ENCODE measurements around the gene CDC42BPB. TPM values are rescaled to one million over a fixed set of nuclear protein-coding genes. Genes with fewer than 3 reads are reported as not detected.

The CDC42BPB gene
- total RNA-seq, 1 donor: 118 TPM

GRCh38 chr14:102932484-102933248, 124.7 kb downstream of the CDC42BPB start:
- H3K4me1 ChIP-seq (ENCODE audit: insufficient read depth, low read length): peaks cover 6% of the 10 kb centered on the region
- H4K20me1 ChIP-seq (ENCODE audit: insufficient read depth, low read length): peaks cover 25% of the 10 kb centered on the region
- no peak overlapping the region for H3K4me3 ChIP-seq (ENCODE audit: insufficient read depth, low read length)
- H3K27ac ChIP-seq (ENCODE audit: low read depth, low read length): no peak overlapping the region
- TF ChIP-seq CTCF (IDR thresholded peaks at IDR 0.05; ENCODE audit: extremely low read depth, low read depth, low read length): no peak
- H3K9me3 ChIP-seq (ENCODE audit: low read depth, low read length): no peaks in the 10 kb centered on the region
- H2AFZ ChIP-seq (ENCODE audit: low read length): no peak overlapping the region
- DNase-seq (ENCODE audit: insufficient read length, low spot score, missing footprints): peak; percentile 79
- no peak overlapping the region for H3K4me2 ChIP-seq (ENCODE audit: insufficient read depth, low read length)
- H3K27me3 ChIP-seq (ENCODE audit: insufficient read depth, low read length): peaks cover 35% of the 10 kb centered on the region
- H3K36me3 ChIP-seq (ENCODE audit: insufficient read depth, low read length): peaks cover 11% of the 10 kb centered on the region
- H3K79me2 ChIP-seq (ENCODE audit: insufficient read depth, low read length): no peaks in the 10 kb centered on the region

GRCh38 chr14:102931580-102932285, 125.6 kb downstream of the CDC42BPB start:
- Histone ChIP-seq H3K9me3 (ENCODE audit: low read depth, low read length) (no peaks in the 10 kb centered on the region), H3K27me3 (ENCODE audit: insufficient read depth, low read length) (peaks cover 43% of the 10 kb centered on the region), H3K27ac (ENCODE audit: low read depth, low read length) (no peak overlapping the region), H3K36me3 (ENCODE audit: insufficient read depth, low read length) (peaks cover 3% of the 10 kb centered on the region), H4K20me1 (ENCODE audit: insufficient read depth, low read length) (peaks cover 25% of the 10 kb centered on the region), H3K79me2 (ENCODE audit: insufficient read depth, low read length) (no peaks in the 10 kb centered on the region), H2AFZ (ENCODE audit: low read length) (no peak overlapping the region), H3K4me3 (ENCODE audit: insufficient read depth, low read length) (no peak overlapping the region), H3K4me2 (ENCODE audit: insufficient read depth, low read length) (no peak overlapping the region), H3K4me1 (ENCODE audit: insufficient read depth, low read length) (peaks cover 6% of the 10 kb centered on the region)
- no peak for TF ChIP-seq CTCF (IDR thresholded peaks at IDR 0.05; ENCODE audit: extremely low read depth, low read depth, low read length)
- DNase-seq (ENCODE audit: insufficient read length, low spot score, missing footprints): peak; percentile 87

GRCh38 chr14:102930753-102931579, 126.4 kb downstream of the CDC42BPB start:
- peak; percentile 91 for DNase-seq (ENCODE audit: insufficient read length, low spot score, missing footprints)
- no peak for TF ChIP-seq CTCF (IDR thresholded peaks at IDR 0.05; ENCODE audit: extremely low read depth, low read depth, low read length)
- no peaks in the 10 kb centered on the region for H3K9me3 ChIP-seq (ENCODE audit: low read depth, low read length)
- H3K4me2 ChIP-seq (ENCODE audit: insufficient read depth, low read length): no peak overlapping the region
- no peak overlapping the region for H2AFZ ChIP-seq (ENCODE audit: low read length)
- no peak overlapping the region for H3K4me3 ChIP-seq (ENCODE audit: insufficient read depth, low read length)
- H3K27me3 ChIP-seq (ENCODE audit: insufficient read depth, low read length): peaks cover 48% of the 10 kb centered on the region
- peaks cover 25% of the 10 kb centered on the region for H4K20me1 ChIP-seq (ENCODE audit: insufficient read depth, low read length)
- peaks cover 6% of the 10 kb centered on the region for H3K4me1 ChIP-seq (ENCODE audit: insufficient read depth, low read length)
- H3K79me2 ChIP-seq (ENCODE audit: insufficient read depth, low read length): no peaks in the 10 kb centered on the region
- H3K36me3 ChIP-seq (ENCODE audit: insufficient read depth, low read length): peaks cover 3% of the 10 kb centered on the region
- no peak overlapping the region for H3K27ac ChIP-seq (ENCODE audit: low read depth, low read length)
